NT2/D1 (cell line): ENCODE measurements around the gene TAS1R3.

Experiments used
- DNase-seq: peaks from one replicate; pipeline ENCODE4 v3.0.0-alpha.2; 2011; ENCODE audit warnings: low read depth, low spot score
- H3K27me3 ChIP-seq: 2 replicates; pipeline ENCODE4 v1.6.0; 2011; ENCODE audit warnings: mild to moderate bottlenecking; ENCODE audit not compliant: insufficient read length, insufficient read depth
- H3K36me3 ChIP-seq: 2 replicates; pipeline ENCODE4 v1.6.1; 2011; ENCODE audit warnings: mild to moderate bottlenecking, low read length, mixed read lengths; ENCODE audit not compliant: insufficient read depth, insufficient read length
- H3K4me1 ChIP-seq: 2 replicates; pipeline ENCODE4 v1.5.1; 2011; ENCODE audit not compliant: insufficient read depth, insufficient read length
- H3K4me3 ChIP-seq: 2 replicates; pipeline ENCODE4 v1.5.1; 2011; ENCODE audit warnings: low read depth; ENCODE audit not compliant: insufficient read length
- H3K9ac ChIP-seq: 2 replicates; pipeline ENCODE4 v1.6.0; 2011; ENCODE audit warnings: low read depth; ENCODE audit not compliant: insufficient read length
- H3K9me3 ChIP-seq: 2 replicates; pipeline ENCODE4 v1.5.1; 2011; ENCODE audit warnings: mild to moderate bottlenecking, low read length; ENCODE audit not compliant: insufficient read depth
- SUZ12 ChIP-seq: IDR thresholded peaks from 2 replicates; pipeline ENCODE4 v1.6.1; 2011; ENCODE audit not compliant: insufficient read length, insufficient read depth; ENCODE audit errors: extremely low read depth
- YY1 ChIP-seq: IDR thresholded peaks from 2 replicates; pipeline ENCODE4 v1.6.1; 2011; ENCODE audit not compliant: insufficient read length, insufficient read depth
- ZNF274 ChIP-seq: IDR thresholded peaks from 2 replicates; pipeline ENCODE4 v1.6.1; 2011; ENCODE audit warnings: mild to moderate bottlenecking, low read depth, low read length

The TAS1R3 gene

DNA sequence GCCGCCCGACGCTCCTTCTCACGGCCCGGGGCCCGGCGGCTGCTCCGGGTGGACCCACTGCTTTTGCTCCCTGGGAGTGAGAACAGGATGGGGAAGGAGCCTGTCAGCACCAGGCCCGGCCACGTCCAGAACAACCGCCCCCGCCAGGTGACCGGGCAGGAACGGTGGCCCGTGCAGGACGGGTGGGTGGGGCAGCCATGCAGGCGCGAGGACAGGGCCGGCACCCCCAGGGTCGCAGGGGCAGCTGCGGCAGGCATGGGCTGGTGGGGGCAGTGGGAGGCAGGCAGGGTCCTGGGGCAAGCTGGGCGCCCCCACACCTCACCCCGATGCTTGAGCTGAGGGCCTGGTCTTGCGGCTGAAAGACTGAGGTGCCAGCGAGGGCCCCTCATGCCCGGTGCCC lies 5.4 kb downstream of the TAS1R3 start:
- no peak for DNase-seq
- no peak overlapping the region for H3K9ac ChIP-seq
- H3K4me3 ChIP-seq: no peak overlapping the region
- no peaks in the 10 kb centered on the region for H3K4me1 ChIP-seq
- no peaks in the 10 kb centered on the region for H3K9me3 ChIP-seq
- TF ChIP-seq SUZ12 (no peak), ZNF274 (no peak), YY1 (no peak)
- peaks cover 49% of the 10 kb centered on the region for H3K36me3 ChIP-seq
- H3K27me3 ChIP-seq: no peaks in the 10 kb centered on the region

DNA sequence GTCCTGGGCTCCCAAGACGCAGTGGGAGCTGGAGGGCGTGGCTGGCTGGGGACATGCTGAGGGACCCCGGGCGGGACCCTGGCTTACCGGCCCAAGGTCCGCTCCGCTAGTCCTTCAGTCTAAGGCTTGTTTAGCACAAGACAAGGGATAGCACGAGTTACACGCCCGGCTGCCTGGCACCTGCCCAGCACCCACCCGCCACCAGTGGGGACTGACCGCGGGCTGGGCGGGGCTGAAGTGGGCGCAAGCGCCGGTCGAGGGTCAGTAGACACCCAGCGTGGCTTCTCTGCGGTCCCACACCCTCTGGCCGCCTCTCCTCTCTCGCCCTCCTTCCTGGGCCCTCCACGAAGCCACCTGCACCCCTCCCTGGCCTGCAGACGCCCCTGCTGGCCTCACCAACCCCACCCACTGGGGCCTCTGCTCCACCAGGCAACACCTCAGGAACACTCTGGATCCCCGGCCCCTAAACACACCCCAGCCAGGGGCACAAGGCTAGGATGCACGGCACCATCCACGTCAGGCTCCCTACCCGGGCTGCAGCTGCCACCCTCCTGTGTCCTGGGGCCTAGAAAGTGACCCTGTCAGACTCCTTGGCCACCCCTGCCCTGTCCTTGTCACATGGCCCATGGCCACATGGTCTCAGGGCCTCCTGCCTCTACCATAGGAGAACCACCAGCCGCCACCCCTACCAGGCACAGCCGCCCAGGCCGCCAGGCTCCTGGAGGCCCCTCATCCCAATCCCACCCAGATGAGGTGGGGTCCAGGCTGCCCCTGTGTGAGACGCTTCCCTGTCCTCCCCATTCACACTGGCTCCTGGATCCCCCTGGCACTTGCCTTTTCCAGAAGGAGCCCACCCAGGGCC lies 6.1 kb downstream of the TAS1R3 start:
- H3K4me1 ChIP-seq: no peaks in the 10 kb centered on the region

DNA sequence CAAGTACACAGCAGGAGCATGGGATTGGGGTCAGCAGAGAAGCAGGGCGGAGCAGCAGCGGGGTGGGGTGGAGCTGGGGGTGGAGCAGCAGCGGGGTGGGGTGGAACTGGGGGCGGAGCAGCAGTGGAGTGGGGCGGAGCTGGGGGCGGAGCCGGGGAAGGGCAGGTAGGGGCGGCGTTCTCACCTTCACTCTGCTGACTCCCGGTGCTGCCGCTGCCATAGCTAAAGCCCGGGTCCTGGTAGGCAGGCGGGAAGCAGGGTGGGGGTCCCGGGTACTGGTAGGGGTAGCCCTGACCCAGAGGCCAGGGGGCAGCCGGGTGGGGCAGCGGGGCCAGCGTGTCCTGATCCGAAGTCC lies 6.7 kb downstream of the TAS1R3 start:
- no peaks in the 10 kb centered on the region for H3K4me1 ChIP-seq
- no peaks in the 10 kb centered on the region for H3K9me3 ChIP-seq
- no peak for DNase-seq
- peaks cover 57% of the 10 kb centered on the region for H3K36me3 ChIP-seq
- H3K4me3 ChIP-seq: no peak overlapping the region
- no peaks in the 10 kb centered on the region for H3K27me3 ChIP-seq
- H3K9ac ChIP-seq: no peak overlapping the region
- TF ChIP-seq SUZ12 (no peak), YY1 (no peak), ZNF274 (no peak)

More for the DNA sequence above, 6.1 kb downstream of the TAS1R3 start:
- H3K27me3 ChIP-seq: no peaks in the 10 kb centered on the region
- H3K9ac ChIP-seq: no peak overlapping the region
- DNase-seq: no peak
- no peak overlapping the region for H3K4me3 ChIP-seq
- no peak for TF ChIP-seq YY1
- H3K9me3 ChIP-seq: no peaks in the 10 kb centered on the region
- peaks cover 56% of the 10 kb centered on the region for H3K36me3 ChIP-seq

DNA sequence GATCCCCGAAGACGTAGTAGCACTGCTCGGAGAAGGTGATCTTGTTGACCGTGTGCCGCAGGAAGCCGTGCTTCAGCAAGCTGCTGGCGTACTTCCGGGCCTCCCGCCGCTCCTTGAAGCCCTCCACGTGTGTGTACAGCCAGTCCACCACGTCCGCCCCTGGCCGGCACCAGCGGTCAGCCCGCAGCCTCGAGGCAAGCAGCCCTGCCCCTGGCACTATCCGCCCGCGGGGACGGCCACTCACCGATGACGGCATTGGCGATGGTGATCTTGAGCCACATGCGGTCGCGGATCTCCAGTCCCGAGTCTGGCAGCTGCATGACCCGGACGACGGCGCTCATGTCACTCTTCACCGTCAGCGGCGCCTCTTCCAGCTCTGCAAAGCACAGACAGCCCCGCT lies 7.2 kb downstream of the TAS1R3 start:
- Histone ChIP-seq H3K27me3 (no peaks in the 10 kb centered on the region), H3K4me1 (no peaks in the 10 kb centered on the region), H3K36me3 (peaks cover 57% of the 10 kb centered on the region), H3K9me3 (no peaks in the 10 kb centered on the region), H3K4me3 (no peak overlapping the region), H3K9ac (no peak overlapping the region)
- TF ChIP-seq SUZ12 (no peak), ZNF274 (no peak), YY1 (no peak)
- DNase-seq: no peak

DNA sequence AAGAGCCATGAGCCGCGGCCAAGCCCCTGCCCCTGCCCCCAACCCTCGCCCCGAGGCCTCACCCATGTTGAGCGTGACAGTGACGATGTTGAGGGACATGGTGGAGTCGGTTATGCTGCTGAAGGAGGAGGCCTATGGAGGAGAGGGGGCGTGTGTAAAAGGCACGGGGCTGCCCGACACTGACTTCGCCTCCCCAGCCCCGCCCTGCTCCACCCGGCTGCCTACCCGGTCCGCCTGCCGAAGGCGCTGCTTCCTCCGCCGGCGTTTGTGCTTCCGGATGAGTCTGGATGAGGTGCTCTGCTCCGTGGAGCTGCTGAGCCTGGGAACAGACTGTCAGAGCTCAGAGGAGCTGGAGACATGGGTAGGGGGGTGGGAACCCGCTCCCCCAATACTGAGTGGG lies 9.1 kb downstream of the TAS1R3 start:
- no peak for DNase-seq
- H3K27me3 ChIP-seq: no peaks in the 10 kb centered on the region
- peaks cover 4% of the 10 kb centered on the region for H3K4me1 ChIP-seq
- H3K4me3 ChIP-seq: no peak overlapping the region
- H3K9me3 ChIP-seq: no peaks in the 10 kb centered on the region
- TF ChIP-seq SUZ12 (no peak), YY1 (no peak)
- H3K9ac ChIP-seq: no peak overlapping the region
- peaks cover 50% of the 10 kb centered on the region for H3K36me3 ChIP-seq

DNA sequence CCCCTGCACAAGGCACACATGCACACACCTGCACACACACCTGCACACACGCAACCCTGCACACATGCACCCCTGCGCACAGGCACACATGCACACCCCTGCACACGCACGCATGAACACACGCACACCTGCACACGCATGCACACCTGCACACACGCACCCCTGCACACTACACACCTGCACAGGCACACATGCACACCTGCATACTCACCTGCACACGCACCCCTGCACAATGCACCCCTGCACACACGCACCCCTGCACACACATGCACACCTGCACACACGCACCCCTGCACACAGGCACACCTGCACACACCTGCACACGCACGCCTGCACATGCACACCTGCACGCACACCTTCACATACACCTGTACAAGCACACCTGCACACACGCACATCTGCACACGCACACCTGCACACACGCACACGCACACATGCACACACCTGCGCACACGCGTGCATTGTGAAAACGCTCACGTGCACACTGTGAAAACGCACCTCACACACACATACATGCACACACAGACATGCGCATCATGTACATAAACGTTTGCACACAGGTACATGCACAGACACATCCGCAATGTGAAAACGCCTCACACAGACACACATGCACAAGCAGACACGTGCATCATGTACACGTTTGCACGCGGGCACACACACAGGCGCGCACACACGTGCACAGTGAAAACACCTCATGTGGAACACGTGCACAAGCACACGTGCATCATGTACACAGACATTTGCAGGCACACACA lies 9.9 kb downstream of the TAS1R3 start:
- Histone ChIP-seq H3K36me3 (peaks cover 47% of the 10 kb centered on the region), H3K9me3 (no peaks in the 10 kb centered on the region), H3K4me3 (no peak overlapping the region), H3K9ac (no peak overlapping the region), H3K27me3 (no peaks in the 10 kb centered on the region), H3K4me1 (peaks cover 5% of the 10 kb centered on the region)
- no peak for DNase-seq
- TF ChIP-seq SUZ12: no peak
- TF ChIP-seq ZNF274: no peak
- TF ChIP-seq YY1: no peak

DNA sequence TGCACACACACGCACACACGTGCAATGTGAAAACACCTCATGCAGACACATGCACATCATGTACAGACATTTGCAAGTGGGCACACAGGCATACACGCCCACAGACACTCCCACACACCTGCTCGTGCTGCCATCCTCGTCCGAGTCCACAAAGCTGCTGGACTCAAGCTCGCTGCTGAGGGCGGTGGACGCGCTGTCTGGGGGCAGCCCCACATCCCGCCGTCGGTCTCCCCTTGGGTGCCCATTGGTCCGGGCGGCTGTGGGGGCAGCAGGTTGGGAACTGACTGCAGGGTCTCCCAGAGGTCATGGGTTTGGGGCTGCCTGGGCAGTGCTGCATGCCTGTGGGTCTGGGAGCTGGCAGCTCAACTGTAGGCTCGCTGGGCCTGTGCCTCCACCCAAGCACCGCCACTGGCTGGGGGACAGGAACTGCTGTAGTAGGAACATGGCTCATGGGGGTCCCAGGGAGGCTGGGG lies 10.5 kb downstream of the TAS1R3 start:
- Histone ChIP-seq H3K9me3 (no peaks in the 10 kb centered on the region), H3K4me3 (no peak overlapping the region), H3K36me3 (peaks cover 43% of the 10 kb centered on the region), H3K4me1 (peaks cover 8% of the 10 kb centered on the region), H3K27me3 (no peaks in the 10 kb centered on the region), H3K9ac (no peak overlapping the region)
- no peak for DNase-seq
- TF ChIP-seq ZNF274 (no peak), YY1 (no peak), SUZ12 (no peak)
